ENCODE measurements around the gene MYRFL.

Gene MYRFL

GRCh38 chr12:69998922-69999321 is 173.9 kb downstream of the MYRFL start:
- in situ Hi-C loops (cut with MboI; ENCODE audit: low pct_unique_long_range_greater_than_20kb, low sequenced_read_pairs), result no loop called here
- no peak for DNase-seq

GRCh38 chr12:69999561-69999960 is 174.5 kb downstream of the MYRFL start:
- in situ Hi-C loops (cut with MboI; ENCODE audit: low pct_unique_long_range_greater_than_20kb, low sequenced_read_pairs), result no loop called here
- no peak for DNase-seq

GRCh38 chr12:70002097-70002911 is 177.3 kb downstream of the MYRFL start:
- in situ Hi-C loops (cut with MboI; ENCODE audit: low pct_unique_long_range_greater_than_20kb, low sequenced_read_pairs), result no loop called here

GRCh38 chr12:70002912-70003255 is 177.9 kb downstream of the MYRFL start:
- no peak for DNase-seq
- in situ Hi-C loops (cut with MboI; ENCODE audit: low pct_unique_long_range_greater_than_20kb, low sequenced_read_pairs), result no loop called here

More at GRCh38 chr12:70002097-70002911, 177.3 kb downstream of the MYRFL start:
- DNase-seq, result no peak

GRCh38 chr12:70005864-70006618 is 181.0 kb downstream of the MYRFL start:
- no peak for DNase-seq
- in situ Hi-C loops (cut with MboI; ENCODE audit: low pct_unique_long_range_greater_than_20kb, low sequenced_read_pairs), result no loop called here

- in situ Hi-C loops (cut with MboI; ENCODE audit: low pct_unique_long_range_greater_than_20kb, low sequenced_read_pairs), result no loop called here
Measured at GRCh38 chr12:70006619-70006973, 181.6 kb downstream of the MYRFL start.

GRCh38 chr12:70007687-70008086 is 182.7 kb downstream of the MYRFL start:
- in situ Hi-C loops (cut with MboI; ENCODE audit: low pct_unique_long_range_greater_than_20kb, low sequenced_read_pairs), result no loop called here
- no peak for DNase-seq

More at GRCh38 chr12:70006619-70006973, 181.6 kb downstream of the MYRFL start:
- DNase-seq, result no peak
